Vagina (tissue), 2 donors: ENCODE results near the gene FAAP24.

ENCODE experiments used
- POLR2A ChIP-seq, 2 donors: fragments of 450-650 bp; IDR thresholded peaks; one replicate each; pipeline ENCODE4 v1.6.1; 2017; ENCODE audit warnings: antibody characterized with exemption in 2 of 2, mild to moderate bottlenecking in 2 of 2, moderate library complexity in 2 of 2
- POLR2AphosphoS5 ChIP-seq, 2 donors: sonication (generic); formaldehyde crosslinking; IDR thresholded peaks; one replicate each; pipeline ENCODE4 v1.9.0; 2017; ENCODE audit warnings: antibody characterized with exemption in 2 of 2, mild to moderate bottlenecking in 2 of 2, low read depth in 1 of 2; ENCODE audit not compliant: insufficient read depth in 1 of 2
- TF ChIP-seq, protein P1 (sequence below), 3 experiments: fragments of 450-650 bp in 2 of 3; fragments of 200-600 bp in 1 of 3; sonication (generic) in 1 of 3; IDR thresholded peaks; one replicate each; pipeline ENCODE4 v1.5.1; 2017 to 2019; ENCODE audit warnings: antibody characterized with exemption in 3 of 3, mild to moderate bottlenecking in 2 of 3, moderate library complexity in 2 of 3

GRCh38 chr19:33000510-33000909 is 28.5 kb downstream of the FAAP24 start:
- TF ChIP-seq POLR2A (IDR thresholded peaks at IDR 0.05) (no peak), POLR2AphosphoS5 (IDR thresholded peaks at IDR 0.05; ENCODE audit: insufficient read depth in 1 of 2, low read depth in 1 of 2) (no peak)
- TF ChIP-seq, protein P1, sequence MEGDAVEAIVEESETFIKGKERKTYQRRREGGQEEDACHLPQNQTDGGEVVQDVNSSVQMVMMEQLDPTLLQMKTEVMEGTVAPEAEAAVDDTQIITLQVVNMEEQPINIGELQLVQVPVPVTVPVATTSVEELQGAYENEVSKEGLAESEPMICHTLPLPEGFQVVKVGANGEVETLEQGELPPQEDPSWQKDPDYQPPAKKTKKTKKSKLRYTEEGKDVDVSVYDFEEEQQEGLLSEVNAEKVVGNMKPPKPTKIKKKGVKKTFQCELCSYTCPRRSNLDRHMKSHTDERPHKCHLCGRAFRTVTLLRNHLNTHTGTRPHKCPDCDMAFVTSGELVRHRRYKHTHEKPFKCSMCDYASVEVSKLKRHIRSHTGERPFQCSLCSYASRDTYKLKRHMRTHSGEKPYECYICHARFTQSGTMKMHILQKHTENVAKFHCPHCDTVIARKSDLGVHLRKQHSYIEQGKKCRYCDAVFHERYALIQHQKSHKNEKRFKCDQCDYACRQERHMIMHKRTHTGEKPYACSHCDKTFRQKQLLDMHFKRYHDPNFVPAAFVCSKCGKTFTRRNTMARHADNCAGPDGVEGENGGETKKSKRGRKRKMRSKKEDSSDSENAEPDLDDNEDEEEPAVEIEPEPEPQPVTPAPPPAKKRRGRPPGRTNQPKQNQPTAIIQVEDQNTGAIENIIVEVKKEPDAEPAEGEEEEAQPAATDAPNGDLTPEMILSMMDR (IDR thresholded peaks at IDR 0.05), result no peak
